ENCODE results near the gene MAPK8.

MAPK8 gene

DNA sequence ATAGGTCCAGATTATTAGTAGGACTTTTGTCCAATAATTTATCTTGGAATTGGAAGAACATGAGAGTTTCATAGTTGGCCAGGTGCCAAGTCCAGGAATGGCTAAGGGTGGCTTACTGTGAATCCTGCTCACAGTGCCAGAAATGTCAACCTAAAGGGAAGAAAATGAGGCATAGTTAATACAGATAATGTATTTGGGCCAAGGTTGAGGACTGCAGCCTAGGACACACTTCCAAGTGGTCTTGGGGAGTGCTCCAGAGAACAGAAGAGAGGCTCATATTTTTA lies 78.2 kb downstream of the MAPK8 start:
- no peak for DNase-seq (ENCODE audit: low read depth)

DNA sequence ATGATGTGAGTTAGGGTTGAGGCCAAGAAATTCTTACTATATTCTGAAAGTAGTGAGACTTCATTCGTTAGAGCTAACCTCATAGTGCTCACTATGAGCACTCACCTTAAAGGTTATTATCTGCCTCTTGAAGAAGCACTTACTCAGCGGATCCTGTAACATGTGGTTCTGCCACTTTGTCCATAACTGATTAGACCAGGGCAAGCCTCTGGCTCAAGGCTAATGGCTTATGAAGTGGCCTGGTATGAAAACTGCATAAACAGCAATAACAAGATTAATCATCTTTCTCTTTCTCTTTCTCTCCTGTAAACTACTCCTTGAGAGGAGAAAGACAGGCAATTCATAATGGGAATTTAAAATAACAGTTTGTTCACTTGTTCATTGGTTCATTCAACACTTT lies 82.8 kb downstream of the MAPK8 start:
- DNase-seq (ENCODE audit: low read depth) = no peak

DNA sequence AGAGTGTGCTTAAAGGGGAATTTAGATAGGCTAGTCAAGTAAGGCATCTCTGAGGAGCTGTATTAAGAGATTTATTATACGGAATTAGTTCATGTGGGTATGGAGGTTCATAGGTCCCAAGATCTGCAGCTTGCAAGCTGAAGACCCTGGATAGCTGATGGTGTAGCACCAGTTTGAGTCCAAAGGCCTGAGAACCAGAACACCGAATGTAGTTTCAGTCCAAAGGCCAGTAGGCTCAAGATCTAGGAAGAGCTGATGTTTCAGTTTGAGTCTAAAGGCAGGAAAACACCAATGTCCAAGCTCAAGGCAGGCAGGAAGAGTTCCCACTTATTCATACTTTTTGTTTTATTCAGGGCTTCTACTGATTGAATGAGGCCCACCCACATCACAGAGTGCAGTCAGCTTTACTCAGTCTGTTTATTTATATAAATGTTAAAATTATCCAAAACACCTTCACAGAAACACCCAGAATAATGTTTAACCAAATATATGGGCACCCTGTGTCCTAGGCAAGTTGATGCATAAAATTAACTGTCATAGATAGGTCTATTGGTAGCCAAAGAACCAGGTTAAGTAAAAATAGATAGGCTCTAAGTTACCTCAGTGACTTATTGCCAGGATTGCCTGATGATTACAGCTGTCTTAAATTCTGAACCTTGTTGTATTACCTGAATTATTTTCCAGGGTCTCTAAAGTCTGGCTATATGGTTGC lies 83.5 kb downstream of the MAPK8 start:
- no peak for DNase-seq (ENCODE audit: low read depth)

DNA sequence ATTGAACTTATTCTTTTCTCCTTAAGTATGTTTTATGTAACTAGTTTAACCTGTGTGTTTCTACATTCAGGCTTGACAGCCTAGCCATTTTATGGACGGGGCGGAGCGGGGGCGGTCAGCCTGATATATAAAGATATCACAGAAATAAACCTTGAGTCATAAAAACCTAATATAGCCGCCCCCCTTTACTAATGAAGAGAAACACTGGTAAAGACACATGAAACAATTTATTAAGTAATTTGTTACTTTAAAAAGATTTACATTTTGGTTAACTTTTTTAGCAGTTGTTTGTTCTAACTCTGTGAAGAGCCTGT lies 84.0 kb downstream of the MAPK8 start:
- DNase-seq (ENCODE audit: low read depth) = no peak

DNA sequence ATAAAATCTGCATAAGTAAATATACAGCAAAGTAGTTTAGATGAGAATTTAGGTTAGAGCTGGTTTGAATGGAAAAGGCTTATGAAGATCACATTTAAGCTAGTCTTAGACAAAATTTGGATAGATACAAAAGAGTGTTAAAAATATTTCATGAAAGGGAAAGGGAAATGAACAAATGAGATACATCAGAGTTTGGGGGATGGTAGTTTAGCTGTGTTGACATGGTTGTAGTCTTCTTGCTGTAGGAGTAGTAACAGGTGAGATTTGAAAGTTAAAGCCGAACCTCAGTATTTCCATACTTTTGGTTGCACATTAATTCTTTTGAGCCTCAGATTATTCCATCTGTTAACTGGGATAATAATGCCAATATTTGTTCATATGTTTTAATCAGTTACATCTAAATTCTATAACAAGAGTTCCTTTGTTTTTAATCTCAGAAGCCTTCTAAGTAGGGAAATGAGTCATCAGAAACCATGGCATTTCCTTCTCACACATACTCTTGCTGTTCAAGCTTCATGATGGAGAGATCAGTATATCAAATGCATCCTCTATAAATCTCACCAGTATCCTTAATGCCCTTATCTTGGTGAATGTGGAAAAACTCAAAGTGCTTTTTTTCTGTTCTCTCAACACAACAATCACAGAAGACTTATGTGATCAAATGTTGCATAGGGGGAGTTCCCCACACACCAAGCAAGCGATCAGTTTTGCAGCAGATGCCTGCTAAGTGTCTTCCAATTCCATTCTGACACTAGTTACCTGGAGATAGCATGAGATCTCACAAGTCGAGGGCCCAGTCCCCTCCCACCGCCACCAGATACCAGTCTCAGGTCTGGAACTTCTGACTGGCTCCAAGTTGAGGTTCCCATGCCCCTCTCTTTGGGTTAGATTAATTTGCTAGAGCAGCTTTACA lies 84.7 kb downstream of the MAPK8 start:
- peak; percentile 37 for DNase-seq (ENCODE audit: low read depth)

DNA sequence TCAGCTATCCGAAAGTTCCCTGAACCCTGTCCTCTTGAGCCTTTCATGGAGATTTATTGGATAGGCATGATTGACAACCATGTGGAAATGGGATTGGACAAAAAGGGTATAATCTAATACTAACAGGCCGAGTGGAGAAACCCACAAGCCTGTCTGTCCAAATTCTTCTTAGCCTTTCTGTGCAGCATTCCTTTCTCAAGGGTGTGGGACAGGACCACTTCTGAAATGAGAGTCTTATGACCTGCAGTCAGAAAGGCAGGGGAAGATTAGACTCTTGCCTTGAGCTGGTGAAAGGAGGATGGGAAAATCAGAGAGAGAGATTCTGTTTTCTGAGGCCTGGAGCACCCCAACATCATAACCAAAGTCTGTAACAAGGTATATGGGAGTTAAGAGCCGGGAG lies 85.5 kb downstream of the MAPK8 start:
- DNase-seq (ENCODE audit: low read depth) = no peak

DNA sequence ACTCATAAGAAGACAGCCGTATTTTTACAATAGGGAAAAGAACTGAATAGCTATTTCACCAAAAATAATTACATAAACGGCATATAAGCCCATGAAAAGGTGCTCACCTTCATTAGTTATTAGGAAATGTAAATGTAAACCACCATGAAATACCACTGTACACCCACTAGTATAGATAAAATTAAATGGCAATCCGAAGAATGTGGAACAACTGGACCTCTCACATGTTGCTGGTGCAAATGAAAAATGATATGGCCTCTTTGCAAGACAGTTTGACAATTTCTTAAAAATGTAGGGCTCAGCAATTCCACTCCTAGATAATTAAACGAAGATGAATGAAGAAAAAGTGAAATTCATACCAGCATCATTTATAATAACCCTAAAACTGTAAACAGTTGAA lies 91.8 kb downstream of the MAPK8 start:
- no peak for DNase-seq (ENCODE audit: low read depth)

DNA sequence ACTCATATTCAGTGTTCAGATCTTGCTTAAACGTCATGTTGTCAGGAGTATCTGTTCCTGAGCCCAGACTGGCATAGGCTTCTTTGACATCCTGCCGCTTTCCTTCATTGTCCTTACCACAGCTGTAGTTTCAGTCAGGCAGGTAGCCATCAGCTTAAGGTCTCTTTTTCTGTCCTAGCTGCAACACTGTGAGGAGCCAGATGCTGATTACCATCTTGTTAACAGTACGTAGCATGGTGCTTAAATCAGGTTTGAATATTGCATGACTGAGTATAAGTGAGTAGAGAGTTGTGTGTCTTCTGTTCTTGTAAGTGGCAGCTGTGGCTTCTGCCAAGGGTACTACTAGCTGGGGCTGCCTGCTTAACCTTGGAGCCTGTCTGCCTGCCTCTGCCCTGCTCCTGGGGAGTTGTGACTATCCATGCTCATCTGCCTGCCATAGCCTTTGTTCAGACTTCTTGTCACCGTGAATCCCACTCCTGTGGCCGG lies 92.6 kb downstream of the MAPK8 start:
- DNase-seq (ENCODE audit: low read depth) = no peak

DNA sequence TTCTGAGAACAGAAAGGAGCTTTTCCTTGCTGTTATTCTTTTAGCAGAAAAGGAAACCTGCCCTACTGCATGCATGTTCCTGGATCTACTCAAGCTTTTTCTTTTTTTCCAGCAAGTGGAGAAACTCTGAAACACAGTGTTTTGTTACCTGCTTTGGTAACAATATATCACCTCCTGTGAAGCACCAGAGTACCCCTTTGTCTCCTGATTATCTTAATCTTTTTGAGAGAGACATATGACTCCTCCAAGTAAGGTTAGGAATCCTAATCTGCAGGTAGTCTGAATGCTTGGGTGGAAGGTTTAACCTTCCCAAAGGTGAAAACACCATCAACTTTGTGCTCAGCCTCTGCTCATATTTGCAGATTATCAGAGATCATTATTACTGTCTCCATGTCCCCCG lies 93.1 kb downstream of the MAPK8 start:
- DNase-seq (ENCODE audit: low read depth) = no peak

DNA sequence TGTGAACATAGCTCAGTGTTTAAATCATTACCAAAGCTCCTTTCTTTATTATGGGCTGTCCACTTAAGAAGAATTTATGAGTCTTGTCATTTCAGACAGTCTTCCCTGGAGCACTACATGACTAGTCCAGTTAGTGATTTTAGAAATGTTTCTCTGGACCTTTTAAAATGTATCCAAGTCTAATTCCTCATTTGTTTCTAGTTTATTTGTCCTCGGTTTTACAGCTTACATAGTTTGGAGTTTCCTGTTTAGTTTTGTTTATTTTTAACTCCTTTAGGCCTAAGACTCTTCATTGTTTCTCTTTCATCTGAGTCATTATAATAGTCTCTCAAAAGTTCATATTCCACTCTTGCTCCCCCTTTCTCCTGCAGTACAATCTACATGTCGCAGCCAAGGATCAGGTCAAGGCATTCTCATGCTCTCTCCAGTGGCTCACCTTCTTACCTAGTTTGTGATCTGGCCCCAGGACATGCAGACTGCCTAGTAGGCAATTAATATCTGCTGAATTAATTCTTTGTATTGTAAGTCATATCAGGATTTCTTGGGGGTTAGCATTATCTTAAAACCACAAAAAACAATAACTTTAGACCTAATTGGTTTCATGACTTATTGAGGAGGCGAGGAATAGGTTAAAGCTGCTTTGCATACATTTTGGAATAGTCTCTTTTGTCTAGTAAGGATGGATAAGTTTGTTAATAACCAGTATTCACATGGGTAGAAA lies 93.8 kb downstream of the MAPK8 start:
- no peak for DNase-seq (ENCODE audit: low read depth)

DNA sequence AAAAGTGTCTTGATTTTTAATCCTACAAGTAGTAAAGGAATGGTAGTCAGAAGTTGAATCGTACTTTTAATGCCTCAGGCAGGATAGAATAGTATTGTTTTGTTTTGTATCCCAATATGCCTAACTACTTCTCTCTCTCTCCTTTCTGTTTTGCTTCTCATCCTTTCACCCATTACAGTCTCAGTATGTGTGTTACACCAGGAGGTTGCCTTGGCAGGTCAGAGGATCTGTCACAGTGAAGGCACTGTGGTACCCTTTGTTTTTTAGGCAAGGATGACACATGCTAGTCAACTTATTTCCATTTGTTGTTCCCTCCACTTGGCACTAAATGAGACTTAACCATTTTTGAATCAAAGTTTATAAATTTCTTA lies 94.4 kb downstream of the MAPK8 start:
- DNase-seq (ENCODE audit: low read depth) = no peak

DNA sequence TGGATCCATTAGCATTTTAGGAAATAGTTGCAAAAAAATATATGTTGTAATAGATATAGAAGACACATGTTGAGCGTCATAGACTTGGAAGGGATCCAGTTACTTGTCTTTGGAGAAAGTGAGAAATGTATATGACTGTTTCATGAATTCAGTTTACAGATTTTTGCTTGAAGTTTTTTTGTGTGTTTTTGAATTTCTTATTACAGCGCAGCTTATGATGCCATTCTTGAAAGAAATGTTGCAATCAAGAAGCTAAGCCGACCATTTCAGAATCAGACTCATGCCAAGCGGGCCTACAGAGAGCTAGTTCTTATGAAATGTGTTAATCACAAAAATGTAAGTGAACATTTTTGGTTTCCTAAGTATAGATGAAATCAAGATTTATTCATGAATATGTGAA lies 98.2 kb downstream of the MAPK8 start:
- no peak for DNase-seq (ENCODE audit: low read depth)

DNA sequence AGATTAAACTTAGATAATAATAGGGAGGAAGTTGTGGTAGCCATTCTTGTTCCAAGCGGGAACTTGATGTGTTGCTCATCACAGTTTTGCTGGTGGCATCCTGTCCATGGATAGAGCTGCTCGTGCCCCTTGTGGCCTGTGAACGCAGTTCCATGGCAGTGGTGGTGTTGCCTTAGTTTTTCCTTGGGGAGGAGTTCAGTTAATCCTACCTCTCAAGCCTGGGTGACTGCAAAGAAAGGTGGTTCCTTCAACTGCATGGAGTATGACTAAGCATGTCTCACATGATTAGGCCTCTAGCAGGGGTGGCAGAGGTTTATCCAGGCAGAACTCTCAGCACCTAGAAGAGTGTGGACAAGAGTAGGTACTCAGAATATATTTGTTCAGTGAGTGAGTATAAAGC lies 99.7 kb downstream of the MAPK8 start:
- DNase-seq (ENCODE audit: low read depth) = peak; percentile 10

DNA sequence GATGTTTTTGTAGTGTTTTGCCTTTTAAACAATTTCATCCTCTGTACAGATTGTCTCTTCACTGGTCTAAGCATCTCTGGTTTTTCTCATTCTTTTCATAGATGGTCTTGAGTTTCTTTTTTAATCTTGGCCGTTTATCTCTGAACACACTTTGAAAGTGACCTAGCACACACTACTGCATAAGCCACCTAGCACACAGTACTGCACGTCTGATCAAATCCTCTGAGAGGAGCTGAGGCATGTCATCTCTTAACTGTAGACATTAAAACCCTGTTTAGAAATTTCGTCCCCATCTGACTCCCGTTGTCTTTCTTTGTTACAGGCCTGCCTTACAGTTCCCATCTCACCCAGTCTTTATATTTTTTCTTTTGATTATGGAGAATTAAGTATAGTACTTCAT lies 100.2 kb downstream of the MAPK8 start:
- no peak for DNase-seq (ENCODE audit: low read depth)

DNA sequence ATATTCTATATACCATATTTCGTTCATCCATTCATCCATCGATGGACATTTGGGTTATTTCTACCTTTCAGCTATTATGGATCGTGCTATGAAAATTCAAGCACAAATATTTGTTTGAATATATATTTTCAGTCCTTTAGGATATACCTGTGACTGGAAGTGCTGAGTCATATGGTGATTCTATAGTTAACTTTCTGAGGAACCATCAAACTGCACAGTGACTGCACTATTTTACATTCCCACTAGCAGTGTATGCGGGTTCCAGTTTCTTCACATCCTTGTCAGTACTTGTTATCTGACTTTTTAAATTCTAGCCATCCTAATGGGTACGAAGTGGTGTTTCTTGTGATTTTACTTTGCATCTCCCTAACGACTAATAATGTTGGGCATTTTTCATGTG lies 104.0 kb downstream of the MAPK8 start:
- DNase-seq (ENCODE audit: low read depth) = no peak

DNA sequence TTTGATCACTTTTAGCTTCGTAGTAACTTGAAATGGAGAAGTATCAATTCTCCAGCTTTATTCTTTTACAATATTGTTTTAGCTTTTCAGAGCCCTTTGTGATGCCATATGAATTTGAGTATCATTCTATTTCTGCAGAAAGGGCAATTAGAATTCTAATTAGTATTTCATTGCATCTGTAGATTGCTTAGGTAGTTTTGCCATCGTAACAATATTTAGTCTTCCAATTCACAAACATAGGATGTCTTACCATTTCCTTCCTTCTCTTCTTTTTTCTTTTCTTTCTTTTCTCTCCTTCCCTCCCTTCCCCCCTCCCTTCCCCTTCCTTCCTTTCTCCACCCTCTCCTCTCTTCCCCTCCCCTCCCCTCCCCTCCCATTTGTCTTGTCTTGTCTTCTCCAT lies 105.0 kb downstream of the MAPK8 start:
- DNase-seq (ENCODE audit: low read depth) = no peak

DNA sequence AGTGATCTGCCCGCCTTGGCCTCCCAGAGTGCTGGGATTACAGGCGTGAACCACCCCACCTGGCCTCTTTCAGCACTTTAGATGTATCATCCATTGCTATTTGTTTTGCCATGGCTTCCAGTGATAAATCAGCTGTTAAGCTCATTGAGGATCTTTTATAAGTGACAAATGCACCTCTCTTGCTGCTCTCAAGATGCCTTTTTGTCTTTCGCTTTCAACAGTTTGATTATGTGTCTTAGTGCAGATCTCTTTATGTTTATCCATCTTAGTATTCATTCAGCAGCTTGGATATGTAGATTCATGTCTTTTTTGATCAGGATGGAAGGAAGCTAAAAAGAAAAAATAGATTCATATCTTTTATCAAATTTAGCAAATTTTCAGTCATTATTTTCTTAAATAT lies 105.6 kb downstream of the MAPK8 start:
- no peak for DNase-seq (ENCODE audit: low read depth)

DNA sequence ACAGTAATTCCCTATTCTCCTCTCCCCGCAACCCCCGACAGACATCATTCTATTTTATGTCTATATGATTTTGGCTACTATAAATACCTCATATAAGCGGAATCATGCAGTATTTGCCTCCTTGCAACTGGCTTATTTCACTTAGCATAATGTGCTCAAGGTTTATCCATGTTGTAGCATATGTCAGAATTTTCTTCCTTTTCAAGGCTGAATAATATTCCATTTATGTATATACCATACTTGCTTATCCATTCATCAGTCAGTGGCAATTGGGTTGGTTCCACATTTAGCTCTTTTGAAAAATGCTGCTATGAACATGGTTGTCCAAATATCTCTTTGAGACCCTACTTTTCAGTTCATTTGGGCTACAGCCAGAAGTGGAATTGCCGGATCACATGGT lies 106.5 kb downstream of the MAPK8 start:
- DNase-seq (ENCODE audit: low read depth) = no peak

DNA sequence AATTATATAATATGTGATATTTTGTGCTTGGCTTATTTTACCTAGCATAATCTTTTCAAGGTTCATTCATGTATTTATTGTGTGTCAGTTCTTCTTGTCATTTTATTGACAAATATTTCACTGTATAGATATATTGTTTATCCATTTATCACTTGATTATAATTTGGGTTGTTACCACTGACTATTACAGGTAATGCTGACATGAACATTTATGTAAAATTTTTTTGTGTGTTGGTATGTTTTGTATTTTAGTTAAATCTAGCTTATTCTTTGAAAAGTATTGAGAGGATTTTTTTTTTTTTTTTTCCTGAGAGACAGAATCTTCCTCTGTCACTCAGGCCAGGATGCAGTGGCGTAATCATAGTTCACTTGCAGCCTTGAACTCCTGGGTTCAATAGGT lies 107.7 kb downstream of the MAPK8 start:
- no peak for DNase-seq (ENCODE audit: low read depth)

DNA sequence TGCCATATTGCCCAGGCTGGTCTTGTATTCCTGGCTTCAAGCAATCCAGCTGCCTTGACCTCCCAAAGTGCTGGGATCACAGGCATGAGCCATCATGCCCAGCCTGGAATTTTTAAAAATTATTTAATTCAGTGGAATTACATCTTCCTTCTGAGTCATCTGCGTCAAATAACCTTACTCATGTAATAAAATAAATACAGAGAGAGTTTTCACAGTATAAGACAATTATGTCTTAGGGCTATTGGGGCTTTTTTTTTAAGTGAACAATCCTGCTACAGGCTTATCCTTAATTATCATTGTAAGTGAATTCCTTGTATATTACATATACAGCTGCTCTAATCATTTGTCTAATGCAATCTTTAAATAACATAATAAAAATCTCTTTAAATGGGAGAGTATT lies 108.3 kb downstream of the MAPK8 start:
- no peak for DNase-seq (ENCODE audit: low read depth)

DNA sequence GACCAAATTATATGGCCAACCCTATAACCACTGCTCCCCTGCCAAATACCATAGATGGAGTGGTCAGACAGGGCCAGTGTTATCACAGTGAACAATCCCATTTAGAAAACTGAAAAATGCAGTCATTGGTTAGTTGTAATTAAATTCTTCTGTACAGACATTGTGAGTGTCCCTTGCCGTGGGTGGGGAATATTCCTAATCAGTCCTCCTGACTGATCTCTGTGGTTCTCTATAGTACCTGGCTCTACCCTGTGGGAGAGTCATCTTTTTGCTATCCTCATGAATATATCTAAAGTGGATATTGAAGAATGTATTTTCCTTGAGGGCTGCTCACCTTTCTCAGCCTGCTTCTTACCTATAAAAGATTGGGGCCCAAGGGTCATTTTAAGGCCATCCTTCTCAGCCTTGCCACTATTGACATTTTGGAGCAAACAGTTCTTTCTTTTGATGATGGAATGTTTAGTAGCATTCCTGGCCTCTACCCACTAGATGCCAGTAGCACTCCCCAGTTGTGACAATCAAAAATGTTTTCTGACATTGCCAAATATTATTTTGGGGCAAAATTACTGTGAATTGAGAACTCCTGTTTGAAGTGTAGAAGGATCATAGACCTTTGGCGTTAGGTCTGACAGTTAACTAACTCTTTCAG lies 110.2 kb downstream of the MAPK8 start:
- DNase-seq (ENCODE audit: low read depth) = no peak

DNA sequence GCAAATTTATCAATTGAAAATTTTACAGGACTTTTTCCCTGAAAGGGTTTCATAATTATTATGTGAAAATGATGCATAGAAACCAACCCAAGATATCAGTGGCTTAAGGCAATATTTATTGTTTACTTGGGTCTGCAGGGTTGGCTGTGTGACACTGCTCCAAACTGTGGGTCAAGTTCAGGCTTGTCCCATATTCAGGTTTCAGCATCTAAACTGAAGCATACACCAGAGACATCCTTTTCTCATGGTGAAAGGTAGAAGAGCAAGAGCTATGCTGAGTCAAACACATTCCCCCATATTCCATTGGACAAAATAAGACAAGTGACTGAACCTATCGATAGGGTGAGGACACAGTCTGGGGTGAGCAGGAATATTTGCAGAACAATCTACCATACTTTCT lies 110.9 kb downstream of the MAPK8 start:
- no peak for DNase-seq (ENCODE audit: low read depth)
